ENCODE measurements around the gene TRIM54.

- TF ChIP-seq, protein P1, sequence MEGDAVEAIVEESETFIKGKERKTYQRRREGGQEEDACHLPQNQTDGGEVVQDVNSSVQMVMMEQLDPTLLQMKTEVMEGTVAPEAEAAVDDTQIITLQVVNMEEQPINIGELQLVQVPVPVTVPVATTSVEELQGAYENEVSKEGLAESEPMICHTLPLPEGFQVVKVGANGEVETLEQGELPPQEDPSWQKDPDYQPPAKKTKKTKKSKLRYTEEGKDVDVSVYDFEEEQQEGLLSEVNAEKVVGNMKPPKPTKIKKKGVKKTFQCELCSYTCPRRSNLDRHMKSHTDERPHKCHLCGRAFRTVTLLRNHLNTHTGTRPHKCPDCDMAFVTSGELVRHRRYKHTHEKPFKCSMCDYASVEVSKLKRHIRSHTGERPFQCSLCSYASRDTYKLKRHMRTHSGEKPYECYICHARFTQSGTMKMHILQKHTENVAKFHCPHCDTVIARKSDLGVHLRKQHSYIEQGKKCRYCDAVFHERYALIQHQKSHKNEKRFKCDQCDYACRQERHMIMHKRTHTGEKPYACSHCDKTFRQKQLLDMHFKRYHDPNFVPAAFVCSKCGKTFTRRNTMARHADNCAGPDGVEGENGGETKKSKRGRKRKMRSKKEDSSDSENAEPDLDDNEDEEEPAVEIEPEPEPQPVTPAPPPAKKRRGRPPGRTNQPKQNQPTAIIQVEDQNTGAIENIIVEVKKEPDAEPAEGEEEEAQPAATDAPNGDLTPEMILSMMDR (conservative IDR thresholded peaks at IDR 0.05; ENCODE audit: low read depth, low read length) = no peak
- TF ChIP-seq EZH2phosphoT487 (IDR thresholded peaks at IDR 0.05; ENCODE audit: borderline replicate concordance, low read length) = no peak
These were observed 27.0 kb upstream of the TRIM54 start for GRCh38 chr2:27255187-27255586.

Measured in PC-3 (cell line).